ENCODE measurements around the gene FBXO24.
"Not testable (repeated sequence)": the region's sequence is repeated elsewhere in the genome, so short reads cannot be mapped to it uniquely, and the experiment has no call there.

The FBXO24 gene

DNA sequence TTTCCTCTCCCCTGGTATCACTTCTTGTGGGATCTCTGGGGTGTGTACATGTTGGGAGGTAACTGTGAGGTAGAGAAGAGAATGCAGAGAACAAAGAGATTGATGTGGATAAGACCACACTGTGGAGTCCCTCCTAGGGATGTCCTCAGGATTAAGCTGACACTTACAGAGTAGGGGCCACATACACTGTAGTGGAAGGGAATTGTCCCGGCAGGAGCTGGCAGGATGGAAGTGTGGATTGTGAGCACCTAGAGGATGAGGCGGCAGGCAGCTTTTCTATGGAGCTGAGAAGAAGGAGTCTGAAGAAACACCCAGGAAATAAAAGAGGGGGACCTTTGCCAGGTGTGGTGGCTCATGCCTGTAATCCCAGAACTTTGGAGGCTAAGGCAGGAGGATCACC is 33.6 kb upstream of the FBXO24 start:
- in situ Hi-C loops (cut with MboI; ENCODE audit: low pct_unique_long_range_greater_than_20kb, low sequenced_read_pairs) = no loop called here
- no peak for DNase-seq

GRCh38 chr7:100553032-100553431 is 33.1 kb upstream of the FBXO24 start:
- DNase-seq = no peak
- in situ Hi-C loops (cut with MboI; ENCODE audit: low pct_unique_long_range_greater_than_20kb, low sequenced_read_pairs) = no loop called here

GRCh38 chr7:100555701-100556100 is 30.4 kb upstream of the FBXO24 start:
- in situ Hi-C loops (cut with MboI; ENCODE audit: low pct_unique_long_range_greater_than_20kb, low sequenced_read_pairs) = no loop called here
- no peak for DNase-seq

GRCh38 chr7:100556541-100556940 is 29.6 kb upstream of the FBXO24 start:
- in situ Hi-C loops (cut with MboI; ENCODE audit: low pct_unique_long_range_greater_than_20kb, low sequenced_read_pairs) = no loop called here
- DNase-seq = no peak

DNA sequence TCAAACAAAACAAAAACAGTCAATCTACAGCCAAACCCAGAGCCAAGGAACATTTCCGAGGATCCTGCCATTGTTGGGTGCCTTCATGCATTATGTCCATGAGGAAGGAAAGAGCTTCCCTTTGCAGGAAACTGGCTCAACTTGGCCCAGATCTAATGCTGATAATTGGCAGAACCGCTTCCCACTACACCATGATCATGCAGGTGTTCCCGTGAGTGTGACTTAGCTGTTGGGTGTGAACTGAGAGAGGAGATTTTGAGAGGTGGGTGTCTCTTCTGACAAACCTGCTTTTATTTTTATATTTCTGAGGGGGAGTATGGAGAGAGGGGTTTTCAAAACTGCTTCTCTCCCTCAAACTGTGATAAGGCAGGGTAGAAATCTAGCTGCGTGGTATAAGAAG is 27.0 kb upstream of the FBXO24 start:
- in situ Hi-C loops (cut with MboI; ENCODE audit: low pct_unique_long_range_greater_than_20kb, low sequenced_read_pairs) = no loop called here
- no peak for DNase-seq

GRCh38 chr7:100561491-100562194 is 24.5 kb upstream of the FBXO24 start:
- in situ Hi-C loops (cut with MboI; ENCODE audit: low pct_unique_long_range_greater_than_20kb, low sequenced_read_pairs) = no loop called here
- no peak for DNase-seq

GRCh38 chr7:100562195-100563099 is 23.7 kb upstream of the FBXO24 start:
- in situ Hi-C loops (cut with MboI; ENCODE audit: low pct_unique_long_range_greater_than_20kb, low sequenced_read_pairs) = no loop called here

GRCh38 chr7:100563100-100563564 is 23.0 kb upstream of the FBXO24 start:
- no peak for DNase-seq
- in situ Hi-C loops (cut with MboI; ENCODE audit: low pct_unique_long_range_greater_than_20kb, low sequenced_read_pairs) = no loop called here

More at GRCh38 chr7:100562195-100563099, 23.7 kb upstream of the FBXO24 start:
- DNase-seq = no peak

DNA sequence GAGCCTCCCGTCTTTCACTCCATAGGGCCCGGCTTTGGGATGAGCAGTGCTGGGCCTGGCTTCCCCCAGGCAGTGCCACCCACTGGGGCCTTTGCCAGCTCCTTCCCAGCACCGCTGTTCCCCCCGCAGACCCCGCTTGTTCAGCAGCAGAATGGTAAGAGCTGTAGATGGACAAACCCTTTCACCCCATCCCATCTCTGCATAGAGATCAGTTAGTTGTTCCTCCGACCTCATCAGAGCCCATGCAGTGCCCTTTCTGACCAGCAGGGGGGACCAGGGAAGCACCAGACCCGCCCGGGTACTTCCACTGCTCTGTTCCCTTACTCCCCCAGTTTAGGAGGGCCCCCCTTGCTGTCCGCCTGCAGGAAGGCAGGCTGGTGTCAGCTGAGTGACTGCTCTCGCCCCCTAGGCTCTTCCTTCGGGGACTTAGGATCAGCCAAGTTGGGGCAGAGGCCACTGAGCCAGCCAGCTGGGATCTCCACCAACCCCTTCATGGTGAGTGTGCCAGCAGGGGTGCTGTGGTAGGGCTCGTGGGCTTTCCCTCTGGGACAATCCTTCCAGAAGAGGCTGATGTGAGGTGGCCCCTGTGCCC is 22.2 kb upstream of the FBXO24 start:
- in situ Hi-C loops (cut with MboI; ENCODE audit: low pct_unique_long_range_greater_than_20kb, low sequenced_read_pairs) = no loop called here
- DNase-seq = peak; percentile 83

DNA sequence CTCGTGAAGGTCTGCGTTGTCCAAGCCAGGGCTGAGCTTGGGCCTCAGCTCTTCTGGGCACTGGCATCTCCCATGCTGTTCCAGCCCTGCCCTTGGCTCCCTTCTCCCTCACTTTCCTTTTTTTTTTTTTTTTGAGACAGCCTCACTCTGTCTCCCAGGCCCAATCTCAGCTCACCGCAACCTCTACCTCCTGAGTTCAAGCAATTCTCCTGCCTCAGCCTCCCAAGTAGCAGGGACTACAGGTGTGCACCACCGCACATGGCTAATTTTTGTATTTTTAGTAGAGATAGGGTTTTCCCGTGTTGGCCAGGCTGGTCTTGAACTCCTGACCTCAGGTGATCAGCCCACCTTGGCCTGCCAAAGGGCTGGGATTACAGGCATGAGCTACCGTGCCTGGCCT is 21.7 kb upstream of the FBXO24 start:
- in situ Hi-C loops (cut with MboI; ENCODE audit: low pct_unique_long_range_greater_than_20kb, low sequenced_read_pairs); DNase-seq: not testable (repeated sequence)

DNA sequence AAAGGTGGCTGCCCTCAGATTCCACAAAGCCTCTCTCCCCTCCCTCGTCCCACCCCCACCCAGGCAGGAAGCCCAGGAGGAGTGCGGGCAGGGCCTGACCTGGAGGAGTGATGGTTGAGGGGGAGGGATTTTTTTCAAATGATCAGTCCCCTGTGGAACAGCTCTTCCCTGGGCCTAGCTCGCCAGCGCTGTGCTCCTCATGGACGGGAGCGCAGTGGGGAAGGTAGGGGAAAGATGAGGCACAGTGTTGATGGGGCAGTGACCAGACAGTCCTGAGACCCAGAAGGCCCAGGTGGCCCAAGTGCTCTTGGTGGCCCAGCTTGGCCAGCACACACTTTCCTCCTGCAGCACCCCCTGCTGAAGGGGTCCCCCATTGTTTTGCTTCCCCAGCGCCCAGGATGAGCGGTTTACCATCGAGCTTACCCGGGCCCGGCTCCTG is 21.0 kb upstream of the FBXO24 start:
- in situ Hi-C loops (cut with MboI; ENCODE audit: low pct_unique_long_range_greater_than_20kb, low sequenced_read_pairs) = no loop called here
- DNase-seq = no peak

DNA sequence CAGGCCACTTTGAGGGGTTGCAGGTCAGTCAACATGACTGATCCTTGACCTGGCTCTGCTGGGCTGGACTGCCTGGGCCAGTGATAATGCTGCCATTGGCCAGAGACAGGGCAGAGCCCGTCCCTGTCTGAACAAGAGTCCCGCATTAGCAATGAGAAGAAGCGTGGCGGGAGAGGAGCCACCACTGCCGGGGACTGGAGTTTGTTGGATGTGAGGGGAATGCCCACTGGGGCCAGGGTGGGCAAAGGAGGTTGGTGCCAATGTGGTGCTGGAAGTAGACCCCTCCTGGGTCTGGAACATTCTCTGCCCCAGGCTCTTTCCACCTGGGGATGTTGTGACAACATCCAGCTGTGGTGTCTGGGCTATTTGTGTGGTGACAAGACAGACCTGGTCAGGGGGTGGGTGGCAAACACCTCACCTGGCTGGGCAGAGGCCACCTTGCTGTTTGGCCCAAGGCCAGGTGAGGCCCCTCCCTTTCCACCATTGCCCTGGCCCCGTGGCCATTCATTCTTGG is 20.1 kb upstream of the FBXO24 start:
- in situ Hi-C loops (cut with MboI; ENCODE audit: low pct_unique_long_range_greater_than_20kb, low sequenced_read_pairs) = no loop called here
- no peak for DNase-seq

DNA sequence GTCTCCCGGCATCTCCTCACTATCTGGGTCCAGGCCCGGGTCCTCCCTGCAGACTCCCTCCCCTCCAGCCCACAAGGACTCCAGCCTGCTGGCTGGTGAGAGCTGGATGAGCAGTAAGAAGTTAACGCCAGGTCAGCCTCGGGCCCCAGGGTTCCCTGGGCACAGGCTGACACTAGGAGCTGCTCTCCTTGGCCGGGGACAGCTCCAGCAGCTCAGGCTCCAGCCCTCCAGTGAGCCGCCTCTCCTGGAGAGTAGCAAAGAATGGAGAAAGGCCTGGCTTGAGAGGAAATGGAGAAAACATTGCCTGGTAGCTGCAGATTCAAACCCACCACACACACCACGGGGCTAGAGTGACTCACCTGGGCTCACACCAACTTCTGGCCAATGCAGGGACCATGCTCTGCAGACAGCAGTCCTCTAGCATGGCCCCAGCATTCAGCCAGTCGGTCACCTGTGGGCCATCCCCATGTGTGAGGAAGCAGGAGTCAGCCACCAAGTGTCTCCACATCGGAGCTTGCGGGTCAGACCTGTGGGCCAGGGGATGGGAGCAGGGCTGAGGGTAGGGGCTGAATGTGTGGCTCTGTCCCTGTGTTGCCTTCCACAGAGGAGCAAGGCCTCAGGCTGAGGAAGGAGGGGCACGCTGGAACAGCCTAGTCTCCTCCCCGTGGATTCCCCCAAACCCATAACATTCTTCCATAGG is 18.9 kb upstream of the FBXO24 start:
- in situ Hi-C loops (cut with MboI; ENCODE audit: low pct_unique_long_range_greater_than_20kb, low sequenced_read_pairs) = no loop called here
- no peak for DNase-seq

DNA sequence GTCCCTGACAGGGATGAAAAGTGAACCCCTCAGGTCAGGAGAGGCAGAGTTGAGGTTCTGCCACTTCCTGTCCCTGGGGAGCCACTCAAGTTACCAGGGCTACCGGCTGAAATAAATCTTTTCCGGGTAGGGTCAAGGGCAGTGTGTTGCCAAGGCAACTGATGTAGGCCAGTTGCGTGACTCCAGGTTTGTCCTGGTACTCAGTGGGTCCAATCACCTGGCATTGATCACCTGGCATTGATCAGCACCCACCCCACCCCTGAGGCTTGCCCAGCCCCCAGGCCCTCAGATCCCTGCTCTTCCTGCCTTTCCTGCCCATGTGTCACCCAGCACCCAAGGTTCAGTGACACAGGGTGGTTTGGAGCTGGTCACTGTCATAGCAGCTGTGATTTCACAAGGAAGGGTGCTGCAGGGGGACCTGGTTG is 18.4 kb upstream of the FBXO24 start:
- in situ Hi-C loops (cut with MboI; ENCODE audit: low pct_unique_long_range_greater_than_20kb, low sequenced_read_pairs) = no loop called here

GRCh38 chr7:100568176-100568895 is 17.8 kb upstream of the FBXO24 start:
- no peak for DNase-seq
- in situ Hi-C loops (cut with MboI; ENCODE audit: low pct_unique_long_range_greater_than_20kb, low sequenced_read_pairs) = no loop called here

More for the DNA sequence above, 18.4 kb upstream of the FBXO24 start:
- DNase-seq = no peak

DNA sequence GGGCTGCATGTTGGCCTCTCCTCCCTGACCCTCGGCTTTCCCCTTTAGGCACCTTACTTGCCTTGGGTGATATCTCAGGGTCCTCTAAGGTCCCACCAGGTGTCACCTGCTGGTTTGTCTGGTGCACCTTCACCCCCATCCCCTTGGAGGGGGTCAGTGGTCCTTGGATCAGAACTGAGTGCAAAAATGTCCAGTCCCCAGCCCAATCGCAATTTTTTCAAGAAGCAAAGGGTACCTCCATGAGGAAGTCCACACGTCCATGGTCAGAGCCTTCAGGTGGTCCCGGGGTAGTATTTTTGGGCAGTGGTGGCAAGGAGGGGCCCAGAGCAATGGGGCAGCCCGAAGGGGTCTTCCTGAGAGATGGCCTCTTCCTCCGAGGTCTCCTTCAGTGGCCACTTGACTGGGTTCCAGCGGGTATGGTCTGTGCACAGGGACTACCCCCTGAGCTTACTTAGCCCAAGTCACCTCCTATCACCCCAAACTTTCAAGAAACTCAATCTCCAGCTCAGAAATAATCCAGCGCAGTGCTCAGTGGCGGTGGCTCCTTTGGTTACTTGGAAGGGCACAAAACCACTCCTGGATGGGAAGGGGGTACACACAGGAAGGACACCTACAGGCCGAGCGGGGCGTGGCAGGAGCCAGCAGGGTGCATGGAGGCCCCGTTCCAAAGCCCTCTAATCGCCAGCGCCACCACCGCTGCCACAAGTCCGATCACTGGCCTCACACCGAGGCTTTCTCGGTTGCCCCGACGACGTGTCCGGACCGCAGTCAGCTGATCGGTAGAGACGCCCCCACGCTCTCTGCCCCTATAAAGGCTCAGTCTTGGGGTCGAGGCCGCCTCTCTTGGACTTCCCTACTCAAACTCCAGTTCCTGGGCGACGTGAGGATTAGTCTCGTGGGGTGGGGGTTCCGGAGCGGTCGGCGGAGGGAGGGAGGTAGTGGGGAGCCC is 17.0 kb upstream of the FBXO24 start:
- DNase-seq = peak; percentile 42
- in situ Hi-C loops (cut with MboI; ENCODE audit: low pct_unique_long_range_greater_than_20kb, low sequenced_read_pairs) = no loop called here

All from KBM-7 (cell line).